Neural progenitor cell (in vitro differentiated cells): ENCODE results near the gene ACY1. TPM values are rescaled to one million over a fixed set of nuclear protein-coding genes. Genes with fewer than 3 reads are reported as not detected.

Experiments
- DNase-seq: peaks from one replicate; pipeline ENCODE4 v3.0.0-alpha.2; 2016; ENCODE audit warnings: low spot score
- H2AFZ ChIP-seq: fragments of 200-600 bp; sonication (generic); replicated peaks from 2 replicates; pipeline ENCODE4 v1.6.1; 2016; ENCODE audit warnings: antibody characterized with exemption
- H3F3A ChIP-seq: fragments of 200-600 bp; sonication (generic); 2 replicates; pipeline ENCODE4 v1.6.1; 2016; ENCODE audit warnings: antibody characterized with exemption, low read depth
- H3K27ac ChIP-seq: fragments of 200-600 bp; sonication (generic); 2 replicates; pipeline ENCODE4 v1.5.1; 2016; ENCODE audit warnings: mild to moderate bottlenecking
- H3K27me3 ChIP-seq: fragments of 200-600 bp; sonication (generic); 2 replicates; pipeline ENCODE4 v1.6.1; 2016; ENCODE audit warnings: mild to moderate bottlenecking, moderate library complexity
- H3K36me3 ChIP-seq: fragments of 200-600 bp; sonication (generic); 2 replicates; pipeline ENCODE4 v1.5.1; 2016
- H3K4me1 ChIP-seq: fragments of 200-600 bp; sonication (generic); 2 replicates; pipeline ENCODE4 v1.6.1; 2016; ENCODE audit warnings: mixed run types
- H3K4me2 ChIP-seq: fragments of 200-600 bp; sonication (generic); 2 replicates; pipeline ENCODE4 v1.6.1; 2016
- H3K4me3 ChIP-seq: fragments of 200-600 bp; sonication (generic); 2 replicates; pipeline ENCODE4 v1.5.1; 2016
- H3K79me2 ChIP-seq: fragments of 200-600 bp; sonication (generic); 2 replicates; pipeline ENCODE4 v1.6.1; 2016; ENCODE audit warnings: low read depth
- H3K9ac ChIP-seq: fragments of 200-600 bp; sonication (generic); 2 replicates; pipeline ENCODE4 v1.6.1; 2016
- H3K9me3 ChIP-seq: fragments of 200-600 bp; sonication (generic); 2 replicates; pipeline ENCODE4 v1.5.1; 2016; ENCODE audit warnings: low read depth
- H4K20me1 ChIP-seq: fragments of 200-600 bp; sonication (generic); 2 replicates; pipeline ENCODE4 v1.6.1; 2016; ENCODE audit warnings: low read depth
- H3K27ac Mint-ChIP-seq: 3 replicates; pipeline ENCODE4 v1.8.0; 2021; ENCODE audit warnings: mixed read lengths
- H3K27me3 Mint-ChIP-seq: 2 replicates; pipeline ENCODE4 v1.8.0; 2022; ENCODE audit warnings: low read depth, mild to moderate bottlenecking, inconsistent platforms, moderate library complexity, mixed read lengths; ENCODE audit not compliant: insufficient read depth
- H3K36me3 Mint-ChIP-seq: 3 replicates; pipeline ENCODE4 v1.8.0; 2021; ENCODE audit warnings: mixed read lengths
- H3K4me1 Mint-ChIP-seq: 3 replicates; pipeline ENCODE4 v1.8.0; 2021; ENCODE audit warnings: mixed read lengths
- H3K4me3 Mint-ChIP-seq: 3 replicates; pipeline ENCODE4 v1.8.0; 2021; ENCODE audit warnings: mild to moderate bottlenecking, moderate library complexity, mixed read lengths
- H3K9me3 Mint-ChIP-seq: 3 replicates; pipeline ENCODE4 v1.8.0; 2020; ENCODE audit warnings: mixed read lengths
- EZH2 ChIP-seq: fragments of 200-600 bp; sonication (generic); IDR thresholded peaks from 2 replicates; pipeline ENCODE4 v1.6.1; 2017; ENCODE audit warnings: antibody characterized with exemption, mild to moderate bottlenecking, moderate library complexity
- EZH2phosphoT487 ChIP-seq: fragments of 200-600 bp; sonication (generic); IDR thresholded peaks from 2 replicates; pipeline ENCODE4 v1.6.1; 2017; ENCODE audit warnings: antibody characterized with exemption
- total RNA-seq: library from RNA; depleted of rRNA; stranded (reverse); fragments of >200 nt; gene quantifications from 2 replicates; pipeline ENCODE4 v1.2.3, GENCODE V29; 2015; ENCODE audit warnings: low replicate concordance
- TF ChIP-seq, protein P1 (sequence below): fragments of 200-600 bp; sonication (generic); IDR thresholded peaks from 2 replicates; pipeline ENCODE4 v1.5.1; 2017; ENCODE audit warnings: antibody characterized with exemption, mild to moderate bottlenecking

Gene ACY1
- total RNA-seq, 1 donor from 2014 or later, result 17.3 TPM

DNA sequence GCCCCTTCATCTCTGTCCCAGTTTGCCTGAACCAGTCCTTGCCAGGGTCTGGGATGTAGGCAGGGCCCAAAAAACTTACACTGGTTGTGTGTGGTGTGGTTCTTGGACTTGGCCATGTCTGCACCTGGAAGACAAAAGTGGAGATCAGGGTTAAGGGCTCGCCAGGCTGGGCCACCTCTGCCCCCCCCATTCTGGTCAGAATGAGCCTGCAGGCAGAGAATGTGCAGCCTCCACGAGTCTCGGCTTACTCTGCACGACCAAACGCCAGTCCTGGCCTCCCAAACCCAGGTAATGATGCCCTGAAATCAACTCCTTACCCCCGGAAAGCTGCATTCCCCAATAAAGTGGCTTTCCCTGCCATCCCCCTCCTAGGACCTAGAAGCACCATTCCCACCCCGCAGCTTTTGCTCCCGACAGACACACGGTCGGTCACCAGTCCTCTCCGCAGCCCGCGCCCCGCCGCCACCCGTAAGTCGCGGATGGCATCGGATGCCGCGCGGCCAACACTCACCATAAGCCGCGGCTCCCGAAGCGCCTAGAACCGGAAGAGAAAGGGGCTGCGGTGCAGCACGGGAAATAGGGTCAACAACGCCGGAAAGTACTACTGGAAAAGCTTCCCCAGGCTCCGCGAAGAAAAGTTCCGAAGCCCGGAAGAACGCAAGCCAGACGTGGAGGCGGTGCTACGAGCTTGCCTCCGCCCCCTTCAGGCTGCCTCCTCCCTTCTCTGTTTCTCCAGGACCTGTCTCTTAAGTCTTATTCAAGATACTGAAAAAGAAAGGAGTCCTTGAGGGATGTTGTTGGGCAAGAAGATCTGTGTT is 12.2 kb downstream of the ACY1 start, which contains the start of gene RPL29:
TSS of gene RPL29 (minus strand) at position 550 of the 818 bp plus-strand sequence. CDS start at position 116, 434 bp downstream.
- no peak for TF ChIP-seq EZH2phosphoT487
- TF ChIP-seq EZH2, result peak; percentile 47
- TF ChIP-seq, protein P1, sequence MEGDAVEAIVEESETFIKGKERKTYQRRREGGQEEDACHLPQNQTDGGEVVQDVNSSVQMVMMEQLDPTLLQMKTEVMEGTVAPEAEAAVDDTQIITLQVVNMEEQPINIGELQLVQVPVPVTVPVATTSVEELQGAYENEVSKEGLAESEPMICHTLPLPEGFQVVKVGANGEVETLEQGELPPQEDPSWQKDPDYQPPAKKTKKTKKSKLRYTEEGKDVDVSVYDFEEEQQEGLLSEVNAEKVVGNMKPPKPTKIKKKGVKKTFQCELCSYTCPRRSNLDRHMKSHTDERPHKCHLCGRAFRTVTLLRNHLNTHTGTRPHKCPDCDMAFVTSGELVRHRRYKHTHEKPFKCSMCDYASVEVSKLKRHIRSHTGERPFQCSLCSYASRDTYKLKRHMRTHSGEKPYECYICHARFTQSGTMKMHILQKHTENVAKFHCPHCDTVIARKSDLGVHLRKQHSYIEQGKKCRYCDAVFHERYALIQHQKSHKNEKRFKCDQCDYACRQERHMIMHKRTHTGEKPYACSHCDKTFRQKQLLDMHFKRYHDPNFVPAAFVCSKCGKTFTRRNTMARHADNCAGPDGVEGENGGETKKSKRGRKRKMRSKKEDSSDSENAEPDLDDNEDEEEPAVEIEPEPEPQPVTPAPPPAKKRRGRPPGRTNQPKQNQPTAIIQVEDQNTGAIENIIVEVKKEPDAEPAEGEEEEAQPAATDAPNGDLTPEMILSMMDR, result no peak
- peak within 1 kb of the TSS; percentile 100 for H3K27ac Mint-ChIP-seq
- H3K9me3 ChIP-seq, result no peaks in the 10 kb centered on the region
- H3K9me3 Mint-ChIP-seq, result peaks cover 2% of the 10 kb centered on the region
- H3K9ac ChIP-seq, result peak within 1 kb of the TSS; percentile 97
- no peaks in the 10 kb centered on the region for H3K27me3 ChIP-seq
- H3K27ac ChIP-seq, result peak within 1 kb of the TSS; percentile 96
- H3K4me1 ChIP-seq, result peaks cover 11% of the 10 kb centered on the region
- H2AFZ ChIP-seq, result peak within 1 kb of the TSS; percentile 81
- H3K36me3 ChIP-seq, result peaks cover 16% of the 10 kb centered on the region
- peaks cover 35% of the 10 kb centered on the region for H3K79me2 ChIP-seq
- H3K4me1 Mint-ChIP-seq, result peaks cover 35% of the 10 kb centered on the region
- H3K4me3 ChIP-seq, result peak within 1 kb of the TSS; percentile 89
- peak; percentile 94 for DNase-seq
- peak within 1 kb of the TSS; percentile 100 for H3K4me3 Mint-ChIP-seq
- H3K4me2 ChIP-seq, result peak within 1 kb of the TSS; percentile 89
- peaks cover 29% of the 10 kb centered on the region for H4K20me1 ChIP-seq
- H3K36me3 Mint-ChIP-seq, result peaks cover 30% of the 10 kb centered on the region
- peaks cover 41% of the 10 kb centered on the region for H3F3A ChIP-seq
- peaks cover 6% of the 10 kb centered on the region for H3K27me3 Mint-ChIP-seq

DNA sequence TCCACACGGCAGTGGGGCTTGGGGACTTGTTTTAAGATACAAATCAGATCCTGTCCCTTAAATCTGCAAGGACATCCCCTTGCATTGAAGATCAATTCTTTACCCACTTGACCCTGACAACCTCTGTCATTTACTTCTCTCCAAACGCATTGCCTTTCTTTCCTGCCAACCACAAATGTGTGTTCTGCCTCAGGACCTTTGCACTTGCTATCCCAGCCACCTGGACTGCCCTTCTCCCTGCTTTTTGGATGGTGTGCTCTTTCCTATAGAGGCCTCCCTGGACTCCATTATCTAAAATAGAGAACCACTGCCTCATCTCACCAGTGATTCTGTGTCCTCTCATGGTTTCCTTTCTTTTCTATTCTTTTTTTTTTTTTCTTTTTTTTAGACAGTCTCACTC is 13.8 kb downstream of the ACY1 start:
- TF ChIP-seq EZH2phosphoT487, result no peak
- no peak for TF ChIP-seq EZH2
- TF ChIP-seq, protein P1, result no peak
- no peak overlapping the region for H3K27ac ChIP-seq
- H3K9ac ChIP-seq, result no peak overlapping the region

DNA sequence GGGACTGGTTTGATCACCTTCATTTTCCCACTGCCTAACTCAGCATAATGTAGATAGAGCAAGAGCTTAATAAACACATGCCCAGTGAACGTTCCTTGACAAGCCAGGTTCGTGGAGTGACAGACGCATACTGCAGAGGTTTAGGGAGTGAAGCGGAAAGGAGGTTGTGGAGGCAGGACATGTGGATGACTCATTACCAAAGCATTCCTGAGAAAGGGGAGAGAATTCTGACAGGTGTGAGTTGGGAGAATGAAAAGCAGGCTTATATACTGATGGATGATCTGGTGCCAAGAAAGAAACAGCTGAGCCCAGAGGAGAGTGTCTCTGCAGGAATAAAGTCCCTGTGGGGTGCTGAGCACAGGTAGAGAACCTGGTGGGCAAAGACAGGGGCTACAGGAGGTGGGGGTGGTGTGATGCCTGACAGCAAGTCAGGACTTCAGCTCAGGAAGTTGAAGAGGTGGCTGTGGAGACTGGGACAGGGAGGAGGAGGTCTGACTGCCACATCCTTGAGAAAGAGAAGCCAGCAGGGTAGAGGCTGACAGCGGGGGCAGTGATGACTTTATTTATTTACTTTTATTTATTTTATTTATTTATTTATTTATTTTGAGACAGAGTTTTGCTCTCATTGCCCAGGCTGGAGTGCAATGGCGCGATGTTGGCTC is 14.7 kb downstream of the ACY1 start:
- Histone ChIP-seq H3K9me3 (no peaks in the 10 kb centered on the region), H2AFZ (no peak overlapping the region), H3K27ac (no peak overlapping the region), H3K4me3 (no peak overlapping the region), H3K9ac (peak overlapping the region; percentile 35), H3K4me2 (no peak overlapping the region), H4K20me1 (peaks cover 18% of the 10 kb centered on the region), H3K4me1 (peaks cover 26% of the 10 kb centered on the region), H3K36me3 (peaks cover 8% of the 10 kb centered on the region), H3F3A (peaks cover 35% of the 10 kb centered on the region), H3K27me3 (no peaks in the 10 kb centered on the region), H3K79me2 (peaks cover 27% of the 10 kb centered on the region)
- TF ChIP-seq EZH2phosphoT487 (no peak), EZH2 (no peak)
- TF ChIP-seq, protein P1, result no peak
- Mint-ChIP-seq H3K9me3 (peaks cover 2% of the 10 kb centered on the region), H3K4me3 (peak overlapping the region; percentile 12), H3K27ac (peak overlapping the region; percentile 67), H3K27me3 (peaks cover 4% of the 10 kb centered on the region), H3K4me1 (peaks cover 45% of the 10 kb centered on the region), H3K36me3 (peaks cover 19% of the 10 kb centered on the region)
- no peak for DNase-seq

More for the DNA sequence above, 13.8 kb downstream of the ACY1 start:
- no peak overlapping the region for H3K4me2 ChIP-seq
- H3K4me3 ChIP-seq, result no peak overlapping the region
- DNase-seq, result no peak
- peaks cover 40% of the 10 kb centered on the region for H3K4me1 Mint-ChIP-seq
- H3K36me3 ChIP-seq, result peaks cover 11% of the 10 kb centered on the region
- peaks cover 4% of the 10 kb centered on the region for H3K27me3 Mint-ChIP-seq
- H3F3A ChIP-seq, result peaks cover 35% of the 10 kb centered on the region
- H2AFZ ChIP-seq, result no peak overlapping the region
- H4K20me1 ChIP-seq, result peaks cover 26% of the 10 kb centered on the region
- H3K9me3 ChIP-seq, result no peaks in the 10 kb centered on the region
- peaks cover 2% of the 10 kb centered on the region for H3K9me3 Mint-ChIP-seq
- no peaks in the 10 kb centered on the region for H3K27me3 ChIP-seq
- peaks cover 25% of the 10 kb centered on the region for H3K36me3 Mint-ChIP-seq
- H3K79me2 ChIP-seq, result peaks cover 34% of the 10 kb centered on the region
- H3K4me3 Mint-ChIP-seq, result peak overlapping the region; percentile 76
- peaks cover 17% of the 10 kb centered on the region for H3K4me1 ChIP-seq
- peak overlapping the region; percentile 27 for H3K27ac Mint-ChIP-seq
